HG03354 (cell line): Measurements from ENCODE around the gene PCDH19.
"Not testable (repeated sequence)": the region's sequence is repeated elsewhere in the genome, so short reads cannot be mapped to it uniquely, and the experiment has no call there.

Experiments used
- ATAC-seq: cut with Tn5 transposase; IDR thresholded peaks from one replicate; pipeline ENCODE4 v1.9.1; 2021; ENCODE audit warnings: mild to moderate bottlenecking; ENCODE audit not compliant: unreplicated experiment, poor library complexity, severe bottlenecking

PCDH19 gene, protein sequence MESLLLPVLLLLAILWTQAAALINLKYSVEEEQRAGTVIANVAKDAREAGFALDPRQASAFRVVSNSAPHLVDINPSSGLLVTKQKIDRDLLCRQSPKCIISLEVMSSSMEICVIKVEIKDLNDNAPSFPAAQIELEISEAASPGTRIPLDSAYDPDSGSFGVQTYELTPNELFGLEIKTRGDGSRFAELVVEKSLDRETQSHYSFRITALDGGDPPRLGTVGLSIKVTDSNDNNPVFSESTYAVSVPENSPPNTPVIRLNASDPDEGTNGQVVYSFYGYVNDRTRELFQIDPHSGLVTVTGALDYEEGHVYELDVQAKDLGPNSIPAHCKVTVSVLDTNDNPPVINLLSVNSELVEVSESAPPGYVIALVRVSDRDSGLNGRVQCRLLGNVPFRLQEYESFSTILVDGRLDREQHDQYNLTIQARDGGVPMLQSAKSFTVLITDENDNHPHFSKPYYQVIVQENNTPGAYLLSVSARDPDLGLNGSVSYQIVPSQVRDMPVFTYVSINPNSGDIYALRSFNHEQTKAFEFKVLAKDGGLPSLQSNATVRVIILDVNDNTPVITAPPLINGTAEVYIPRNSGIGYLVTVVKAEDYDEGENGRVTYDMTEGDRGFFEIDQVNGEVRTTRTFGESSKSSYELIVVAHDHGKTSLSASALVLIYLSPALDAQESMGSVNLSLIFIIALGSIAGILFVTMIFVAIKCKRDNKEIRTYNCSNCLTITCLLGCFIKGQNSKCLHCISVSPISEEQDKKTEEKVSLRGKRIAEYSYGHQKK (N-terminal part only)

GRCh38 chrX:100409610-100410590 lies at the start of gene PCDH19:
Gene PCDH19 (minus strand): TSS chrX:100410273. CDS start chrX:100408597, 1,676 bp downstream.
- ATAC-seq: peak; percentile 54

DNA sequence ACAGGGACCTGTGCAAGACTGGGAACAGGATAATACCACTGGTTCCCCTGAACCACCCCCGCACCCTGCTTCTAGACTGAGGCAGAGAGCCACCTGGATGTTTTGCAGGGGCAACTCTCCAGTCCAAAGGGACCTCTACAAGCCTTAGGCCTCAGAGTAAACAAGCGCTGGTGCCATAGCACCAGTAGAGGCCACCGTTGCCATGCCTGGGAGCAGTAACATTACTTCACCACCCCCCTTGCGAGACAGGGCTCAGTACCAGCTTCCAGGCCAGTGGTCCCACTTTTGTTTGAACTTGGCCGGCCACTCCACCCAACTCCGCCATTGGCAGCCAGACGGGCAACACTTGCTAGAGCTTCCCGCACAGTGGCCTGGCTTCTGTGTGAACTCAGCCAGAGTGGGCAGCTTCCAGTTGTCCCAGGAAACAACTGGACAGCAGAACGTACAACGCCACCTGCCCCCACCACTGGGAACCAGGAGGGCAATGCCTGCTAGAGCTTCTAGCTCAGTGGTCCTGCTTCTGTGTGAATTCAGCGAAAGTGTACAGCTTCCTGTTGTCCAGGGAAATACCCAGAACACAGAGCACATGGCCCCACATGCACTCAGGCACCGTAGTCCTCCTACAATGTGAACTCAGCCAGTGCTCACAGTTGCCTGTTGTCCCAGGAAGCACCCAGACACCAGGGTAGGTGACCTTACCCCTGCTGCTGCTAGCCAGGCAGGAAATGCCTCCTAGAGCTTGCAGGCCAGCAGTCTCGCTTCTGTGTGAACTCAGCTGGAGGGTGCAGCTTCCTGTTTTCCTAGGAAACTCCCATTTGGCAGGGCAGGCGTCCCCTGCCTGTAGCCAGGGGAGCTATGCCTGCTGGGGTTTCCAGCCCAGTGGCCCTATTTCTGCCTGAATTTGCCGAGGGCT lies 39.9 kb upstream of the PCDH19 start:
- no peak for ATAC-seq

GRCh38 chrX:100447655-100448397 lies 37.8 kb upstream of the PCDH19 start:
- peak; percentile 92 for ATAC-seq

- no peak for ATAC-seq
These were observed 35.5 kb upstream of the PCDH19 start for GRCh38 chrX:100445593-100445992.

DNA sequence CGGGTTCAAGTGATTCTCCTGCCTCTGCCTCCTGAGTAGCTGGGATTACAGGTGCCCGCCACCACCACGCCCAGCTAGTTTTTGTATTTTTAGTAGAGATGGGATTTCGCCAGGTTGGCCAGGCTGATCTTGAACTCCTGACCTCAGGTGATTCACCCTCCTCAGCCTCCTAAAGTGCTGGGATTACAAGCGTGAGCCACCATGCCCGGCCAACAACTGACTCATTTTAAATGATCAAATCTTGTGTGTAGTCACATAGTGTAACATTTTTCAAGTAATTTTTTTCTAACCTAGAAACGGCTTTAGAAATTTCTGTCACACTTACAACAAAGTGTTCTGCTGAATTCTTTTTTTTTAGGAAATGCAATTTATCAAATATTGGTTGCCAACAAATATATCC lies 31.2 kb upstream of the PCDH19 start:
- ATAC-seq: not testable (repeated sequence)

- no peak for ATAC-seq
These were observed 29.9 kb upstream of the PCDH19 start for GRCh38 chrX:100440006-100440405.

GRCh38 chrX:100435726-100436125 lies 25.7 kb upstream of the PCDH19 start:
- no peak for ATAC-seq

DNA sequence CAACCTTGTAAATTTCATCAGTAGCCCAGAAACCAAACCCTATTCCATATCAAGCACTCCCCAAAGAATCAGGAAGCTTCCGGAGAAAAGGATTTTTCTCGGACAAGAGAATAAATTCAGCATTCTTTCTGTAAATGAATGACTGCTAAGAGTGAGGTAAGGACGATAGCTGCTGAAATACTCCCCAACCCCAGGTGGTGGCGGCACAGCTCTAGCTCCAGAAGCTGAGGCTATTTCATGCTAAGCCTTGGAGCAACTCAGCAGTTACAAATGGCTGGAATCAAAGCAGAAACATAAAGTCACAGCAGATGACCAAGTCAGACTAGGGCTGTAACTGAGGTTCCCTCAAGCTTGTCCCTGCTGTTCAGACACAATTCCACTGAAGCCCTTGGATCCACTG lies 13.9 kb upstream of the PCDH19 start:
- ATAC-seq: no peak

GRCh38 chrX:100418556-100418955 lies 8.5 kb upstream of the PCDH19 start:
- no peak for ATAC-seq

GRCh38 chrX:100417681-100418080 lies 7.6 kb upstream of the PCDH19 start:
- ATAC-seq: no peak

- peak; percentile 68 for ATAC-seq
These were observed 3.2 kb upstream of the PCDH19 start for GRCh38 chrX:100413229-100413628.

- ATAC-seq: no peak
These were observed 2.0 kb upstream of the PCDH19 start for GRCh38 chrX:100411802-100412715.

DNA sequence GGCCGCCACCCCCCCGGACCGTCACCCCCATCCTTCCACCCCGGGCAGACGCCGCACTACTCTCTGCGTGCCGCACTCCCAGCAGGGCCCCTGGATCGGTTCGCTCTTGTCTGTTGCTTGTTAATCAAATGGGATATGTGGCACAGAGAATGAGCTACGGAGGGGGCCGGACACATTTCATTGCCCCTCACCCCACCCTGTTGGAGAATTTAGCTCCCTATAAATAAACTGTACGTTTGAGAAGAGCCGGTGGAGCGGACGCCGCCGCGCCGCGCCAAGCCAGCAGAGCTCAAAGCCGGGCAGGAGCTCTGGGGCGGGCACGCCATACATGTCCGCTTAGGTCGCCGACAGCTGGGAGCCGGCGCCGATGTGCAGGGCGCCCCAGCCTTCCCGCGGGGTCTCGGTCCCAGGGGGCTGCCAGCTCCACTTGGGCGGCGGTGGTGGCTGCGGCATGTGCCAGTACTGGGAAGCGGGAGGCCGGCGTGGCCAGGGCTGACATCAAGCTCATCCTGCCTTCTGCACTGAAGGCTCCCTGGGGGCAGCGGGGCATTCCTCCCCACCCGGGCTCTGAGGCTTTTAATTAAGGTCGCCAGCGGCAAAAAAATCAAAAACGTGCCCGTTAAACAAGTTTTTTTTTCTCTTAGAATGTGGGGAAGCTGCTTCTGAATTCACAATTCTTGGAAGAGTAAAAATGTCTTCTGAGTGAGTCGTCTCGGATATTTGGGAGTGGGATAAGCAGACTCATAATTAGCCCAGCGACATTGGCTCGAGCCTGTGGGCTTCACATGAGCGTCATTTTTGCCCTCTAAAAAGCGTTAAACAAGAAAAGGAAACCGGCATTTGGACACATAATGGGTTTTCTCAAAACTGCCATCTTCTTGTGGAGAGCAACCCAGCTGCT lies 1.1 kb upstream of the PCDH19 start:
- ATAC-seq: no peak

- no peak for ATAC-seq
These were observed 1.1 kb downstream of the PCDH19 start for GRCh38 chrX:100408713-100409609.
